DND-41 (cell line): Measurements from ENCODE around the gene SMARCD1.

Experiments
- EZH2 ChIP-seq: IDR thresholded peaks from 3 replicates; pipeline ENCODE4 v1.6.1; 2012; ENCODE audit warnings: borderline replicate concordance, low read depth, mild to moderate bottlenecking, moderate library complexity, low read length, inconsistent platforms; ENCODE audit not compliant: severe bottlenecking
- TF ChIP-seq, protein P1 (sequence below): IDR thresholded peaks from 2 replicates; pipeline ENCODE4 v1.5.1; 2012; ENCODE audit warnings: borderline replicate concordance, low read length, moderate library complexity, mild to moderate bottlenecking; ENCODE audit not compliant: poor library complexity, severe bottlenecking; ENCODE audit errors: extremely low read depth

DNA sequence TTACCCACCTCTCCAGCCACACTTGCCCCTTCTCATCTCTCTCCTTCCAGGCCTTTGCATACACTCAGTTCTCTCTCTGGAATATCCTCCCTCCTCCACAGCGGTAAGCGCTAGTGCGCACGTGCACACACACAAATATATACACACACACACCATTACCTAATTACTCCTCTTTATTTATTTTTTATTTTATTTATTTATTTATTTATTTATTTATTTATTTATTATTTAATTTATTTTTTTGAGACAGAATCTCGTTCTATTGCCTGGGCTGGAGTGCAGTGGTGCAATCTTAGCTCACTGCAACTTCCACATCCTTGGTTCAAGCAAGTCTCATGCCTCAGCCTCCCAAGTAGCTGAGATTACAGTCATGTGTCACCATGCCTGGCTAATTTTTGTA, 16.1 kb upstream of the SMARCD1 start:
- TF ChIP-seq, protein P1, sequence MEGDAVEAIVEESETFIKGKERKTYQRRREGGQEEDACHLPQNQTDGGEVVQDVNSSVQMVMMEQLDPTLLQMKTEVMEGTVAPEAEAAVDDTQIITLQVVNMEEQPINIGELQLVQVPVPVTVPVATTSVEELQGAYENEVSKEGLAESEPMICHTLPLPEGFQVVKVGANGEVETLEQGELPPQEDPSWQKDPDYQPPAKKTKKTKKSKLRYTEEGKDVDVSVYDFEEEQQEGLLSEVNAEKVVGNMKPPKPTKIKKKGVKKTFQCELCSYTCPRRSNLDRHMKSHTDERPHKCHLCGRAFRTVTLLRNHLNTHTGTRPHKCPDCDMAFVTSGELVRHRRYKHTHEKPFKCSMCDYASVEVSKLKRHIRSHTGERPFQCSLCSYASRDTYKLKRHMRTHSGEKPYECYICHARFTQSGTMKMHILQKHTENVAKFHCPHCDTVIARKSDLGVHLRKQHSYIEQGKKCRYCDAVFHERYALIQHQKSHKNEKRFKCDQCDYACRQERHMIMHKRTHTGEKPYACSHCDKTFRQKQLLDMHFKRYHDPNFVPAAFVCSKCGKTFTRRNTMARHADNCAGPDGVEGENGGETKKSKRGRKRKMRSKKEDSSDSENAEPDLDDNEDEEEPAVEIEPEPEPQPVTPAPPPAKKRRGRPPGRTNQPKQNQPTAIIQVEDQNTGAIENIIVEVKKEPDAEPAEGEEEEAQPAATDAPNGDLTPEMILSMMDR: no peak
- TF ChIP-seq EZH2: no peak
